Endothelial cell of umbilical vein (primary cell): Measurements from ENCODE around the gene MAP3K1. TPM values are rescaled to one million over a fixed set of nuclear protein-coding genes. Genes with fewer than 3 reads are reported as not detected.

Source experiments
- BruUV-seq: library from RNA; stranded (reverse); fragments of 400-500 nt; replicated peaks from 2 replicates; lab custom pipeline; 2021; lab: Mats Ljungman, UMichigan
- CTCF ChIA-PET: fragments of 300-600, 350-600 bp; sonication (Branson Sonifier 250); formaldehyde crosslinking; loops from one replicate; lab custom pipeline; 2021; ENCODE audit warnings: antibody characterized with exemption, inconsistent platforms; lab: Charles Lee
- POLR2A ChIA-PET: fragments of 300-600, 350-600 bp; sonication (Branson Sonifier 250); formaldehyde crosslinking; loops from one replicate; lab custom pipeline; 2021; ENCODE audit warnings: antibody characterized with exemption, inconsistent platforms; lab: Charles Lee
- DNase-seq: peaks from one replicate; pipeline ENCODE4 v3.0.0-alpha.2; 2011; ENCODE audit warnings: low read depth, low spot score
- FAIRE-seq: peaks from 2 replicates; lab custom pipeline; 2011; peaks lifted over from hg19 to GRCh38; lab: Jason Lieb, UNC
- H2AFZ ChIP-seq: 2 replicates; pipeline ENCODE4 v1.6.0; 2012; ENCODE audit warnings: low read depth, low read length, control low read depth, inconsistent platforms
- H3K27ac ChIP-seq: 2 replicates; pipeline ENCODE4 v1.5.1; 2011; ENCODE audit warnings: low read depth, mild to moderate bottlenecking, control low read depth, low read length, moderate library complexity; ENCODE audit not compliant: insufficient read depth
- H3K27me3 ChIP-seq, 2 experiments: 2 replicates each; pipeline versions ENCODE4 v1.6.0 to v1.6.1; 2011; ENCODE audit warnings: low read length in 2 of 2, mixed read lengths in 1 of 2; ENCODE audit not compliant: control insufficient read depth in 2 of 2, insufficient read depth in 2 of 2
- H3K36me3 ChIP-seq, 2 experiments: 2 replicates in 1 of 2; 3 replicates in 1 of 2; pipeline ENCODE4 v1.5.1; 2011; ENCODE audit warnings: low read length in 2 of 2, mild to moderate bottlenecking in 1 of 2, moderate library complexity in 1 of 2; ENCODE audit not compliant: control insufficient read depth in 2 of 2, insufficient read depth in 2 of 2; ENCODE audit errors: extremely low read depth in 1 of 2
- H3K4me1 ChIP-seq: 3 replicates; pipeline ENCODE4 v1.5.1; 2011; ENCODE audit warnings: mild to moderate bottlenecking, low read length; ENCODE audit not compliant: control insufficient read depth, insufficient read depth; ENCODE audit errors: extremely low read depth
- H3K4me2 ChIP-seq: 2 replicates; pipeline ENCODE4 v1.6.1; 2011; ENCODE audit warnings: low read length, control low read depth, mixed read lengths; ENCODE audit not compliant: insufficient read depth
- H3K4me3 ChIP-seq, 3 experiments: fragments of 200-600 bp in 1 of 3; sonication (generic), shearing (Covaris generic) in 1 of 3; replicated peaks in 1 of 3; 2 replicates each; pipeline ENCODE4 v1.5.1; 2011 to 2016; ENCODE audit warnings: control low read depth in 3 of 3, low read length in 3 of 3, mild to moderate bottlenecking in 2 of 3, inconsistent platforms in 1 of 3, low read depth in 1 of 3, moderate library complexity in 1 of 3; ENCODE audit not compliant: insufficient read depth in 1 of 3
- H3K79me2 ChIP-seq: 2 replicates; pipeline ENCODE4 v1.6.0; 2012; ENCODE audit warnings: low read length, inconsistent platforms; ENCODE audit not compliant: control insufficient read depth, insufficient read depth
- H3K9ac ChIP-seq: replicated peaks from 2 replicates; pipeline ENCODE3; 2011; ENCODE audit warnings: low read length, control low read depth; ENCODE audit not compliant: insufficient read depth; ENCODE audit errors: extremely low read depth
- H3K9me1 ChIP-seq: replicated peaks from 3 replicates; pipeline ENCODE4 v1.6.0; 2011; ENCODE audit warnings: mild to moderate bottlenecking, low read length; ENCODE audit not compliant: control insufficient read depth, insufficient read depth; ENCODE audit errors: extremely low read depth
- H3K9me3 ChIP-seq: replicated peaks from 2 replicates; pipeline ENCODE4 v1.5.1; 2012; ENCODE audit warnings: low read length, inconsistent platforms; ENCODE audit not compliant: control insufficient read depth, insufficient read depth
- H4K20me1 ChIP-seq: replicated peaks from 2 replicates; pipeline ENCODE3; 2011; ENCODE audit warnings: mild to moderate bottlenecking, low read length; ENCODE audit not compliant: control insufficient read depth, insufficient read depth; ENCODE audit errors: extremely low read depth
- CTCF ChIP-seq, 2 donors: IDR thresholded peaks; 1 replicate in 1 of 2; 2 replicates in 1 of 2; pipeline ENCODE4 v1.5.1; 2011; ENCODE audit warnings: low read length in 2 of 2, mild to moderate bottlenecking in 2 of 2, moderate library complexity in 2 of 2, control low read depth in 1 of 2, inconsistent platforms in 1 of 2, low read depth in 1 of 2; ENCODE audit not compliant: insufficient read depth in 1 of 2; ENCODE audit errors: extremely low read depth in 1 of 2
- FOS ChIP-seq: IDR thresholded peaks from 2 replicates; pipeline ENCODE4 v1.6.1; 2011; ENCODE audit warnings: mild to moderate bottlenecking, low read length, moderate library complexity, borderline replicate concordance; ENCODE audit not compliant: insufficient read depth
- GATA2 ChIP-seq: IDR thresholded peaks from 2 replicates; pipeline ENCODE4 v1.7.0; 2011; ENCODE audit warnings: low read depth, mild to moderate bottlenecking, moderate library complexity, mixed read lengths, low read length; ENCODE audit not compliant: insufficient read length, insufficient read depth
- JUN ChIP-seq: IDR thresholded peaks from 2 replicates; pipeline ENCODE4 v1.6.1; 2011; ENCODE audit warnings: borderline replicate concordance, low read depth; ENCODE audit not compliant: insufficient read length, insufficient read depth
- MYC ChIP-seq: IDR thresholded peaks from one replicate; pipeline ENCODE4 v1.6.1; 2011; ENCODE audit warnings: mild to moderate bottlenecking, low read depth, low read length
- POLR2A ChIP-seq: IDR thresholded peaks from 2 replicates; pipeline ENCODE4 v1.6.1; 2012; ENCODE audit warnings: low read depth, mild to moderate bottlenecking, control low read depth, low read length
- dilution Hi-C: fragments of 300-500 bp; cut with MboI; formaldehyde crosslinking; loops from one replicate; pipeline ENCODE4 v1.15.0; 2019; ENCODE audit warnings: low sequenced_read_pairs; ENCODE audit not compliant: extremely low pct_ligation_motif_present
- intact Hi-C: fragments of 100-400 bp; cut with micrococcal nuclease; formaldehyde crosslinking; loops from one replicate; pipeline ENCODE4 v1.10.0; 2022
- polyA plus RNA-seq, 4 experiments: library from polyadenylated mRNA; depleted of rRNA in 3 of 4; stranded (reverse) in 3 of 4; unstranded in 1 of 4; fragments of >200 nt; gene quantifications; 2 replicates each; pipeline versions ENCODE4 v1.2.1 to v1.2.3, GENCODE V29; 2011 to 2012; ENCODE audit warnings: missing spikeins in 1 of 4
- total RNA-seq: library from RNA; stranded (reverse); gene quantifications from 2 replicates; pipeline ENCODE4 v1.2.3, GENCODE V29; 2021
- TF ChIP-seq, protein P1 (sequence below): IDR thresholded peaks from 2 replicates; pipeline ENCODE4 v1.6.1; 2011; ENCODE audit not compliant: insufficient read depth, insufficient read length

Gene MAP3K1
- total and polyA plus RNA-seq, 2 donors (not counting 3 experiments of a cell fraction or from before 2014, with no cell fraction given), result 5.7 to 14.4 TPM

DNA sequence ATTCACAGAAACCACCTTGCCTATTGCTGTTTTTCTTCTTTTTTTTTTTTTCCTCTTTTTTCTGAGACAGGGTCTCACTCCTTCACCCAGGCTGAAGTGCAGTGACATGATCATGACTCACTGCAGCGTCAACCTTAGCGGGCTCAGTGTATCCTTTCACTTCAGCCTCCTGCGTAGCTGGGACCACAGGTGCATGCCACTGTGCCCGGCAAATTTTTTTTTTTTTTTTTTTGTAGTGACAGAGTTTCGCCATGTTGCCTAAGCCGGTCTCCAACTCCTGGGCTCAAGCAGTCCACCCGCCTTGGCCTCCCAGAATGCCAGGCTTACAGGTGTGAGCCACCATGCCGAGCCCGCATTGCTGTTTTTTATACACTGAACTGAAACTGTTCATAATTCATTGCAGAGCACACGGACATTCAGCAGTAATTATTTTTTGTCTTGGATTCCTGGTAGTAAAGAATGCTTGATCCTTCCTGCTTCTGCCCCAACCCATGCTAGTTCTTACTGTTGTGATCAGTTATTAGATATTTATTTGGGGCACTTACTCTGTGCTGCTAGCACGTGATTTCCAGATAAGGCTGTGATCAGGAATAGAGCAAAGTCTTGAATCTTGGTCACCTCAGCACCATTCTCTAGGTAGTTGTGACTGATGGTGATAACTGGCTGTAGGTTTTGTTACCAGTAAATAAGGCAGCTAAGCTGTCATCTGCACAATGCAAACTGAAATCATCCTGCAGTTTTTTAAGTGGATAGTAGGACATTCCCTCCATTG lies 14.0 kb downstream of the MAP3K1 start:
- H2AFZ ChIP-seq, result no peak overlapping the region
- peaks cover 10% of the 10 kb centered on the region for H4K20me1 ChIP-seq
- no peak for DNase-seq
- no peaks in the 10 kb centered on the region for H3K27me3 ChIP-seq
- FAIRE-seq, result no peak
- H3K9me1 ChIP-seq, result no peaks in the 10 kb centered on the region
- H3K9ac ChIP-seq, result no peak overlapping the region
- intact Hi-C loops (no loop called here), dilution Hi-C loops (no loop called here)
- H3K27ac ChIP-seq, result no peak overlapping the region
- H3K79me2 ChIP-seq, result peaks cover 49% of the 10 kb centered on the region
- H3K36me3 ChIP-seq, result no peaks in the 10 kb centered on the region
- no peaks in the 10 kb centered on the region for H3K9me3 ChIP-seq
- H3K4me2 ChIP-seq, result no peak overlapping the region
- no peaks in the 10 kb centered on the region for H3K4me1 ChIP-seq
- no TSS peak for BruUV-seq
- POLR2A ChIA-PET, result interaction anchor here (0.7 kb wide), 1 partner anchor 565 kb away, joined by 3 read pairs; no protein-coding TSS in a partner anchor
- no peak for TF ChIP-seq GATA2
- no peak for TF ChIP-seq FOS
- TF ChIP-seq MYC, result no peak
- no peak for TF ChIP-seq POLR2A
- TF ChIP-seq, protein P1, sequence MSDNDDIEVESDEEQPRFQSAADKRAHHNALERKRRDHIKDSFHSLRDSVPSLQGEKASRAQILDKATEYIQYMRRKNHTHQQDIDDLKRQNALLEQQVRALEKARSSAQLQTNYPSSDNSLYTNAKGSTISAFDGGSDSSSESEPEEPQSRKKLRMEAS, result no peak
- no peak for TF ChIP-seq JUN
- TF ChIP-seq CTCF (IDR thresholded peaks at IDR 0.05; ENCODE audit: extremely low read depth in 1 of 2, insufficient read depth in 1 of 2, low read depth in 1 of 2, low read length in 2 of 2), result no peak
- no peak overlapping the region for H3K4me3 ChIP-seq
- CTCF ChIA-PET, result interaction anchor here (1.4 to 3.7 kb wide), 2 partner anchors 8 to 559 kb away, joined by 3 to 43 read pairs; no protein-coding TSS in a partner anchor
